HEK293 (cell line): ENCODE measurements around the gene FICD.

Source experiments
- CTCF ChIA-PET: fragments of 350-600 bp; formaldehyde crosslinking; extraction: SDS; loops from one replicate; lab custom pipeline; 2021; ENCODE audit warnings: antibody characterized with exemption; lab: Yijun Ruan, JAX
- POLR2A ChIA-PET: fragments of 300-600 bp; formaldehyde crosslinking; extraction: SDS; loops from one replicate; lab custom pipeline; 2020; ENCODE audit warnings: antibody characterized with exemption, inconsistent platforms; lab: Yijun Ruan, JAX
- H3K27ac ChIP-seq: fragments of 200-500 bp; sonication (Bioruptor generic); 2 replicates; pipeline ENCODE4 v1.5.1; 2014; ENCODE audit warnings: low read depth, low read length, control low read depth, inconsistent platforms; ENCODE audit errors: extremely low read depth
- H3K36me3 ChIP-seq, 2 experiments: fragments of 200-500 bp in 1 of 2; sonication (Bioruptor generic) in 1 of 2; 1 replicate in 1 of 2; 2 replicates in 1 of 2; pipeline ENCODE4 v1.5.1; 2014 to 2017; ENCODE audit warnings: inconsistent platforms in 2 of 2, low read length in 2 of 2; ENCODE audit not compliant: control insufficient read depth in 2 of 2, insufficient read depth in 1 of 2
- H3K4me1 ChIP-seq: fragments of 200-500 bp; sonication (Bioruptor generic); 2 replicates; pipeline ENCODE4 v1.5.1; 2014; ENCODE audit warnings: mild to moderate bottlenecking, low read length, inconsistent platforms; ENCODE audit not compliant: control insufficient read depth, insufficient read depth
- H3K4me3 ChIP-seq: 2 replicates; pipeline ENCODE4 v1.5.1; 2011; ENCODE audit warnings: low read depth, mild to moderate bottlenecking, control low read depth, low read length, moderate library complexity
- H3K9me3 ChIP-seq: fragments of 200-500 bp; sonication (Bioruptor generic); 2 replicates; pipeline ENCODE4 v1.5.1; 2014; ENCODE audit warnings: low read depth, low read length, inconsistent platforms; ENCODE audit not compliant: control insufficient read depth, insufficient read depth
- CTCF ChIP-seq: fragments of 450-650 bp; formaldehyde crosslinking; IDR thresholded peaks from 2 replicates; pipeline ENCODE4 v1.5.1; 2016; ENCODE audit warnings: missing biosample characterization, missing genetic modification characterization
- KLF16 ChIP-seq: fragments of 450-650 bp; formaldehyde crosslinking; IDR thresholded peaks from 2 replicates; pipeline ENCODE4 v1.5.1; 2017; ENCODE audit warnings: missing biosample characterization, missing genetic modification characterization
- KLF7 ChIP-seq: fragments of 450-650 bp; formaldehyde crosslinking; IDR thresholded peaks from 2 replicates; pipeline ENCODE4 v1.5.1; 2016; ENCODE audit warnings: missing biosample characterization, missing genetic modification characterization, borderline replicate concordance
- OVOL3 ChIP-seq: fragments of 450-650 bp; formaldehyde crosslinking; IDR thresholded peaks from 2 replicates; pipeline ENCODE4 v1.5.1; 2016; ENCODE audit warnings: missing biosample characterization, missing genetic modification characterization
- WT1 ChIP-seq: fragments of 450-650 bp; formaldehyde crosslinking; IDR thresholded peaks from 2 replicates; pipeline ENCODE4 v1.5.1; 2016; ENCODE audit warnings: missing biosample characterization, missing genetic modification characterization
- ZBTB17 ChIP-seq: fragments of 450-650 bp; formaldehyde crosslinking; IDR thresholded peaks from 2 replicates; pipeline ENCODE4 v1.5.1; 2016; ENCODE audit warnings: missing biosample characterization, missing genetic modification characterization
- ZFHX2 ChIP-seq: fragments of 450-650 bp; formaldehyde crosslinking; conservative IDR thresholded peaks from 2 replicates; pipeline ENCODE4 v1.5.1; 2016; ENCODE audit warnings: missing biosample characterization, missing genetic modification characterization
- ZNF146 ChIP-seq: fragments of 450-650 bp; formaldehyde crosslinking; IDR thresholded peaks from 2 replicates; pipeline ENCODE4 v1.5.1; 2016; ENCODE audit warnings: missing biosample characterization, missing genetic modification characterization
- ZNF2 ChIP-seq: fragments of 450-650 bp; formaldehyde crosslinking; IDR thresholded peaks from 2 replicates; pipeline ENCODE4 v1.5.1; 2016; ENCODE audit warnings: missing biosample characterization, missing genetic modification characterization
- ZNF214 ChIP-seq: fragments of 450-650 bp; formaldehyde crosslinking; IDR thresholded peaks from 2 replicates; pipeline ENCODE4 v1.5.1; 2017; ENCODE audit warnings: missing biosample characterization, mild to moderate bottlenecking, missing genetic modification characterization, borderline replicate concordance
- ZNF311 ChIP-seq: fragments of 450-650 bp; formaldehyde crosslinking; IDR thresholded peaks from 2 replicates; pipeline ENCODE4 v1.5.1; 2017; ENCODE audit warnings: missing biosample characterization, missing genetic modification characterization, borderline replicate concordance
- ZNF335 ChIP-seq: fragments of 450-650 bp; formaldehyde crosslinking; conservative IDR thresholded peaks from 2 replicates; pipeline ENCODE4 v1.5.1; 2016; ENCODE audit warnings: missing biosample characterization, missing genetic modification characterization
- ZNF366 ChIP-seq: fragments of 450-650 bp; formaldehyde crosslinking; conservative IDR thresholded peaks from 2 replicates; pipeline ENCODE4 v1.5.1; 2016; ENCODE audit warnings: missing biosample characterization, missing genetic modification characterization
- ZNF37A ChIP-seq: fragments of 450-650 bp; IDR thresholded peaks from 2 replicates; pipeline ENCODE4 v1.5.1; 2018; ENCODE audit warnings: missing biosample characterization, missing genetic modification characterization
- ZNF398 ChIP-seq: fragments of 450-650 bp; formaldehyde crosslinking; IDR thresholded peaks from 2 replicates; pipeline ENCODE4 v1.5.1; 2017; ENCODE audit warnings: missing biosample characterization, missing genetic modification characterization
- ZNF514 ChIP-seq: fragments of 450-650 bp; formaldehyde crosslinking; IDR thresholded peaks from 2 replicates; pipeline ENCODE4 v1.5.1; 2016; ENCODE audit warnings: missing biosample characterization, missing genetic modification characterization
- ZNF654 ChIP-seq: fragments of 450-650 bp; formaldehyde crosslinking; IDR thresholded peaks from 2 replicates; pipeline ENCODE4 v1.5.1; 2016; ENCODE audit warnings: low read depth, missing biosample characterization, missing genetic modification characterization
- ZNF692 ChIP-seq: fragments of 450-650 bp; formaldehyde crosslinking; IDR thresholded peaks from 2 replicates; pipeline ENCODE4 v1.5.1; 2016; ENCODE audit warnings: missing biosample characterization, missing genetic modification characterization
- TF ChIP-seq, protein P1 (sequence below): fragments of 450-650 bp; formaldehyde crosslinking; IDR thresholded peaks from 2 replicates; pipeline ENCODE4 v1.5.1; 2016; ENCODE audit warnings: missing biosample characterization, missing genetic modification characterization

Gene FICD

DNA sequence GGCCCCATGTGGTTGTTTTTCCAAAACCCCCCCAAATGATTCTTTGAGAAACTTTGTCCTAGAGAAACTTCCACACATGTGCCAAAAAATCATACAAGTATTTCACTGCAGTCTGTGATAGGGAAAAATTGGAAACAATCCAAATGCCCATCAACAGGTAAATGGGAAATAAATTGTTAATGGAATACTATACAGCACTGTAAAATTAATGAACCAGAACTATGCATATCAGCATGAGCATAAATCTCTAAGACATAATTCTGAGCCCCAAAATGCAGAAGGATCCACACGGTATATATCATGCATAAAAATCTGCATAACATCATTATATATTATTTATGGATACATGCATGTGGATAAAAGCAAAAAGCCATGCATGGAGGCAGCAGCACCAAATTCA, 5.3 kb upstream of the FICD start:
- Histone ChIP-seq H3K4me1 (no peaks in the 10 kb centered on the region), H3K4me3 (no peak overlapping the region), H3K36me3 (no peaks in the 10 kb centered on the region), H3K27ac (no peak overlapping the region), H3K9me3 (no peaks in the 10 kb centered on the region)
- POLR2A ChIA-PET = no interaction called here
- CTCF ChIA-PET = interaction anchor here (0.7 to 2.5 kb wide), 3 partner anchors 15 to 517 kb away, joined by 3 to 10 read pairs (median 3); no protein-coding TSS in a partner anchor
- TF ChIP-seq ZNF37A = no peak
- peak; percentile 44; the same call in 1 of the 2 replicates for TF ChIP-seq ZNF146 (tag by site-specific recombination)
- no peak for TF ChIP-seq WT1 (tag by site-specific recombination)

- H3K4me1 ChIP-seq = no peaks in the 10 kb centered on the region
- no peaks in the 10 kb centered on the region for H3K9me3 ChIP-seq
- no peaks in the 10 kb centered on the region for H3K36me3 ChIP-seq
- H3K27ac ChIP-seq = no peak overlapping the region
- ChIA-PET CTCF (no interaction called here), POLR2A (no interaction called here)
- H3K4me3 ChIP-seq = no peak overlapping the region
- no peak for TF ChIP-seq ZNF214 (tag by site-specific recombination)
These were observed 4.2 kb upstream of the FICD start for GRCh38 chr12:108510836-108511235.

DNA sequence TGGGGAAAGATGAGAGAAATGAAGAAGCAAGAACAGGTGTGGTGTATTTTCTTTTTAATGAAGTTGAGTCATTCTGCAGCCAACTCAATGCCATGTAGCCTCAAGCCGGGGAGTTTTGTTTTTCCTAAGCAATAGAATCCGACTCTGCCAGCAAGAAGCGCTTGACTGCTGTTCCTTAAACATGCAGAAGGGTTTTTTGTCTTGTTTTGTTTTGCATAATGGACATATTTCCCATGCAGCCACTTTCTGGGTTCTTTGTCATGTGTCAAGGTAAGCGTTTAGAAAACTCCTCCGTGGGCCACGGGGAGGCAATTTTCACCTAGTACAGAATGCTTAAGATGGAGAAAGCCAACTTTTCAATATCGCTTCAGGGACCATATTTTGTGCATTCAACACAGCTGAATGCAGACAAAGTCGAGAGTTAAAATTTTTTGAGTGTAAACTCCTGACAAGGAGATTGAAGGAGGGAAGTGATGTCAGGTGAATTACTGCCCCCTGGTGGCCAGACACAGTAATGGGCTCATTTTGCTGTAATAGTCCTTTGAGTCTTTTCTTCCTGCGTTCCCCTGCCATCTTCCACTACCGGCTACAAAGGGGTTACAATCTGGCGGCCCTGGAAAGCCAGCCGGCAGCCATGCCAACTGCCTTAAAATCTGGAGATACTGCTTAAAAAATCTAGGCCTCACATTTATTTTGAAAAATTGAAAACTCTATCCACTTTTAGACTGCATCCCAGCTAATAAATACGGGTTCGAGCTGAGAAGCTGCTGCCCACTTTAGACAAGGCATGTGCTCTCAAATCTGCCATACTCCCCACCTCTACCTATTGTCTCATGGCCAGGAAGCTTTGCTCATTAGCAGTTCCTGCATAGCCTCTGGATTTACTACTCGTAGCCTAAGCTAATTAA, 3.2 kb upstream of the FICD start:
- Histone ChIP-seq H3K36me3 (peaks cover 0 to 4% of the 10 kb centered on the region in 2 experiments; a peak in 1 of 3 replicates), H3K4me1 (no peaks in the 10 kb centered on the region), H3K4me3 (no peak overlapping the region), H3K27ac (no peak overlapping the region), H3K9me3 (no peaks in the 10 kb centered on the region)
- TF ChIP-seq KLF16 (no peak), ZNF311 (tag by site-specific recombination) (no peak), ZBTB17 (tag by site-specific recombination) (0 out of 2 replicates have a peak, but pooled peaks have one; percentile 20), CTCF (peak; percentile 64), ZNF654 (tag by site-specific recombination) (peak; percentile 82), OVOL3 (tag by site-specific recombination) (no peak), ZNF514 (tag by site-specific recombination) (no peak), ZNF366 (tag by site-specific recombination) (peak; percentile 44; the same call in 1 of the 2 replicates)
- ChIA-PET POLR2A (interaction anchor here (0.7 kb wide), 1 partner anchor 29 kb away, joined by 6 read pairs; no protein-coding TSS in a partner anchor), CTCF (interaction anchor here (0.6 to 2.1 kb wide), 27 partner anchors 10 to 1463 kb away, joined by 3 to 11 read pairs (median 4); no protein-coding TSS in a partner anchor)

DNA sequence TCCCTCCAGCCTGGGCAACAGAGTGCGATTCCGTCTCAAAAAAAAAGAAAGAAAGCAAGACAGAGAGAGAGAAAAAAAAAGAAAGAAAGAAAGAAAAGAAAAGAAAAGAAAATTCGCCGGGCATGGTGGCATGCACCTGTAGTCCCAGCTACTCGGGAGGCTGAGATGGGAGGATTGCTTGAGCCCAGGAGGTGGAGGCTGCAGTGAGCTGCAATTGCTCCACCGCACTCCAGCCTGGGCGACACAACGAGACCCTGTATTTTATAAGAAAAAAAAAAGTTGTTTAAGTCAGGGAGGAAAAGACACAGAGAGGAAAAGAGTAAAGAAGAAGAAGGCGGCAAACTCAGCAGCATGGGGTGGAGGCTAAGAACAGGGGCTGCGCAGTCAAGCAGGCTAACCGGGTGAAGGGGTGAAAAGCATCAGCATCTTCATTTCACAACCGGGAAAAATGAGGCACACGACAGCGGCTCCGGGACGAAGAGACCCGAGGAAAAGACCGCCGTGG, 557 bp upstream of the FICD start:
- peaks cover 0 to 29% of the 10 kb centered on the region in 2 experiments; a peak in 1 of 3 replicates for H3K36me3 ChIP-seq
- ChIA-PET POLR2A (interaction anchor here (0.6 to 2.0 kb wide), 4 partner anchors 17 to 59 kb away, joined by 3 to 6 read pairs (median 4); partner anchors contain the start of gene ISCU), CTCF (interaction anchor here (0.7 kb wide), 1 partner anchor 72 kb away, joined by 3 read pairs; no protein-coding TSS in a partner anchor)
- TF ChIP-seq ZNF2 (tag by site-specific recombination) (peak; percentile 80), KLF7 (tag by site-specific recombination) (no peak), ZFHX2 (no peak), ZNF692 (tag by site-specific recombination) (no peak), ZNF398 (no peak), ZNF335 (tag by site-specific recombination) (0 out of 2 replicates have a peak, but pooled peaks have one; percentile 33)
- TF ChIP-seq, protein P1, sequence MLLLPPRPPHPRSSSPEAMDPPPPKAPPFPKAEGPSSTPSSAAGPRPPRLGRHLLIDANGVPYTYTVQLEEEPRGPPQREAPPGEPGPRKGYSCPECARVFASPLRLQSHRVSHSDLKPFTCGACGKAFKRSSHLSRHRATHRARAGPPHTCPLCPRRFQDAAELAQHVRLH (tag by site-specific recombination) = 0 out of 2 replicates have a peak, but pooled peaks have one; percentile 21

More for the DNA sequence above, 557 bp upstream of the FICD start:
- Histone ChIP-seq H3K4me1 (no peaks in the 10 kb centered on the region), H3K27ac (no peak overlapping the region), H3K9me3 (no peaks in the 10 kb centered on the region), H3K4me3 (peak overlapping the region; percentile 35)
